T follicular helper cell (primary cell): ENCODE results near the gene CROCC2.

ENCODE experiments used
- DNase-seq: peaks from one replicate; pipeline ENCODE4 v3.0.0-alpha.2; 2020; ENCODE audit warnings: low read depth

The CROCC2 gene

DNA sequence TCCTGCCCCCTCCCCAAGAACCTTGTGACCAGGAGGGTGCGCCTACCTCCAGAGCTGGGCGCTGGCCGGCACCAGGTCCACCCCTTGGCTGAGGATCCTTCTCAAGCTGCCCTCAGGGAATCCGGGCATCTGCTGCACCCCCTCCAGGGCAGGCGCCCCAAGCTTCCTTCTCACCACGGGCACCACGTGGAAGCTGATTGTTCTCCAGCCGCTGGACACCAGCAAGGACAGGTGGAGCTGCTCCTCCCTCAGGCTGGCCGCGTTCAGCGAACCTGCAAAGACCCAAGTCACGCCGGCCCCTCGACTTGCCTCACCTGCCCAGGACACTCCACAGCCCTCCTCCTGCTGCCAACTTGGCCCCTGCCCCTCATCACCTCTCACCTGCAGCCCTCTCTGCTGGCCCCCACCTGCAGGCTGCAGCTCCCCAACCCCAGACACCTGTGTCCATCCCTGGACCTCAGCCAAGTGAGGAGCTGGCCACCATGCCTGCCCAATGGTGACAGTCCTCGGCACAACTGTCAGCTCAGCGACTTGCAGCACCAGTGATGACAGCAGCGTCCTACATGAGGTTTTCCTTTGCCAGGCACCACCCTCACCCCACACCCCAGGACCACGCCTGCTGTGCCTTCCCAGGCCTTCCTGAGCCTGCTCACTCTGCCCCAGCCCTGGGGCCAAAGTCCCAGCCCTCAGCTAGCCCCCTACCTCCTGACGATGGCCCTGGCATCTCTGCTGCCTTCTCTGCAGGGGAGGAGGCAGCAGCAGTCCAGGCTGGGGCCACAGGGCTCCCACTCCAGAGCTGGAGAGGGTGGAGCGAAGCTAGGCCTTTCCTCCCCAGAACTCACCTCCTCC, 14.4 kb upstream of the CROCC2 start:
- no peak for DNase-seq

GRCh38 chr2:240892356-240892755, 13.8 kb upstream of the CROCC2 start:
- no peak for DNase-seq

- no peak for DNase-seq
Observed at GRCh38 chr2:240892925-240893324, 13.2 kb upstream of the CROCC2 start.

- no peak for DNase-seq
Observed at GRCh38 chr2:240893363-240893844, 12.7 kb upstream of the CROCC2 start.

DNA sequence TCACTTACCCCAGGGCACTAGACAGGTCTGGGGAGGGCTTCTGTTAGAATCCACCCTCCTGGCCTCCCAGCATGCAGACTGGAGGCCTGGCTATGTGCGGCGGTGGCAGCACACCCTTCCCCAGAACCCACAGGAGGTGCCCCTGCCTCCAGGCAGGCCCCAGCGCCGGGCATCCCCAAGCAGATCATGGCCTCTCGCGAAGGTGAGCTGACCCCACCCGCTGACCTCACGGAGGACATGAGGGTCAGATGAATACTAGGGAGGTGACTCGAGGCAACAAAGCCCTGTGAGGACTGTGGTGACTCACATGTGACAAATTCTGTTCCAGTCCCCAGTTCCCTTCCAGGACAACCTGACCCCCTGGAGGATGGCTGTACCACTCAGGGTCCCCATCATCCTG, 12.1 kb upstream of the CROCC2 start:
- DNase-seq = no peak

DNA sequence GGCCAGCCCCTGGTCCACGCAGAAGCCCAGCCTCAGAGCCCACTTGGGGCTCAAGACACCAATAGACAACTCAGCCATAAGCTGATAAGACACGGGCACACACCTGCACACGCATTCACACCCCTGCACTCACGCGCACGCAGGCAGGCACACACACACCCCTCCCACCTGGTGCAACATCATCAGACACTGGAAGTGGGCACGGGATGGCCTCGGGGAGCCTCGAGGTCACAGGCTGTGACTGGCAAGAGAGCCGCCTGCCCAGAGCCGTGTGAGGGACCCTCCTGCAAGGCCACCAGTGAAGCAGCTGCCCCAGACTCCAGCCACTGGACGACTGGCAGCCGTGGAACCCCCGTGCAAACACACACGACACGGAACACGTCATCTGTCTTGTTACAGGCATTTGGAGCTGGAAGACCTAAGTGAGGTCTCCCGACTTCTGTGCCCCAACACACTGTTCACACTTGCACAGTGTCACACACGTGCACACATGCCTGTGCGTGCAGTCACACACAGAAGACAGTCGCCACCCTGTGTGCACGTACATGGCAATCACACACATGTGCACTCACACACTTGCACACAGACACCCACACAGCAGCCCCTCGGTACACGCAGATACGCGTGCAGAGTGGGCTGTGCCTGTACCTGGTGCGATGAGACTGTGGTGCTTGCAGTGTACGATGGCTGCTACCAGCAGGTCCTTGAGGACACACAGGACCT, 11.1 kb upstream of the CROCC2 start:
- no peak for DNase-seq

GRCh38 chr2:240895656-240896388, 10.3 kb upstream of the CROCC2 start, which contains the start of gene MAB21L4:
Gene MAB21L4 (minus strand): TSS chr2:240896156. CDS start chr2:240895997, 159 bp downstream.
- no peak for DNase-seq

GRCh38 chr2:240896394-240896793, 9.7 kb upstream of the CROCC2 start:
- DNase-seq = no peak

DNA sequence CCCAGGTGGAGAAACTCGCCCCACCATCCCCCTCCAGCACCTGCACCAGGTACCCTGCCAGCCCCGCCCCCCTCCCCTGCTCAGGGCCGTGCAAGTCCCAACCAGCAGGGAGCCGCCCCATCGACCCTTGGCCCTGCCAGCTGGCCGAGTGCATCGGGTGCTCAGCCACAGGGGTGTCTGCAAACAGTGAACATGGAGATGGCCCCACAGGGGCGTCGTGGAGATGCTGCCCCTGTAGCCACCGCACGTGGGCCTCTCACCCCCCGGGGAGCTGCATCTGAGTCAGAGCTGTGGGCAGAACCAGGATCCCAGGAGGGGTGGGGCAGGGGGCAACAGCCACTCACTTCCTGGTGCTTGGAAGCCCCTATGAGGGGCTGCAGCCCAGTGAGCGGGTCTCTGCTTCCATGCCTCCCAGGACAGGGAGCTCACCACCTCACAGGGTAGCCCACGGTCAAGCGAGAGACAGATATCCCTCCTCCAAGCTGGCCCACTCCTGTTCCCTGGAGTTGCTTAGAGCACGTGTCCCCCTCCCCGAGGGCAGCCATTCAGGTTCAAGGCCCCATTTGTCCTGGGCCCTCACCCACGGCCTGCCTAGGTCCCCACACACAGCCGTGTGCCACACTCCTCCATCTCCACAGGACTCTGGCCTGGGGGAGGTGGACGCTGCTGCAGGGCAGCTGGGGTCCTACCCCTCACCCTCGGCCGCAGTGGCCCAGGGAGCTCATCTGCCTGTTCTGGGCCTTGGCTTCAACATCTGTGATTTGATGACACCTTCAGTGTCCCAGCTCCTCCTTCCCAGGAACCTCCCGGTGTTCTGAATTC, 9.1 kb upstream of the CROCC2 start:
- DNase-seq = no peak

DNA sequence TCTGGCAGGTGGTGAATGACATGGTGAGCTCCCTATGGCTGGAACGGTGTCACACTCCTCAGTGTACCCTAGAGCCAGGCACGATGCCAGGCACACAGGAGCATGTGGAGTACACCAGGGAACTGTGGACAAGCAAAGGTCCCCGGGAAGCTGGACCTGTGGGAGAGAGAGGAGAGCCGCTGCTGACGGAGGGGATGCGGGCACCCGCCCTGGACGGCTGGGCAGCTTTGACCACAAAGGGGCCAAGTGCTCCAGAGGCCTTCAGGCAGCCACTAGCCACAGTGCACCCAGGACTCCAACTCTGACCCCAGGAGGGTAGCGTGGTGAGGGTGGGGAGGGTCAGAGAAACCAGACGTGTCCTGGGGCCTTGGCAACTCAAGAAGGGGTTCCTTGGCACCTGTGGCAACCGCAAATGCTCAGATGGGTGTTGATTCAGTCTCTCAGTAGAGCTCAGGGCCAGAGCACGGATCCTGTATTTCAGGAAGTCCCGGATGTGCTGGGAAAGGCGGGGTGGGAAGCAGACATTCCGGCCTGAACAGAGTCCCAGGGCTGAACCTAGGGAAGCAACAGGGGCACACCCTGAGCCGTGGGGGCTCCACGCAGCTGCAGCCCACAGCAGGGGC, 7.9 kb upstream of the CROCC2 start:
- no peak for DNase-seq

GRCh38 chr2:240898731-240899467, 7.2 kb upstream of the CROCC2 start:
- DNase-seq = no peak

- no peak for DNase-seq
Observed at GRCh38 chr2:240899468-240899865, 6.7 kb upstream of the CROCC2 start.

- no peak for DNase-seq
Observed at GRCh38 chr2:240900141-240900860, 5.8 kb upstream of the CROCC2 start.

GRCh38 chr2:240901986-240902614, 4.0 kb upstream of the CROCC2 start:
- DNase-seq = no peak

- DNase-seq = no peak
Observed at GRCh38 chr2:240902615-240903041, 3.5 kb upstream of the CROCC2 start.

- DNase-seq = no peak
Observed at GRCh38 chr2:240903191-240904060, 2.7 kb upstream of the CROCC2 start.

GRCh38 chr2:240904216-240905175, 1.6 kb upstream of the CROCC2 start:
- no peak for DNase-seq
